Measurements from ENCODE around the gene PRAMEF33.
"Not testable (repeated sequence)": the region's sequence is repeated elsewhere in the genome, so short reads cannot be mapped to it uniquely, and the experiment has no call there.

DNA sequence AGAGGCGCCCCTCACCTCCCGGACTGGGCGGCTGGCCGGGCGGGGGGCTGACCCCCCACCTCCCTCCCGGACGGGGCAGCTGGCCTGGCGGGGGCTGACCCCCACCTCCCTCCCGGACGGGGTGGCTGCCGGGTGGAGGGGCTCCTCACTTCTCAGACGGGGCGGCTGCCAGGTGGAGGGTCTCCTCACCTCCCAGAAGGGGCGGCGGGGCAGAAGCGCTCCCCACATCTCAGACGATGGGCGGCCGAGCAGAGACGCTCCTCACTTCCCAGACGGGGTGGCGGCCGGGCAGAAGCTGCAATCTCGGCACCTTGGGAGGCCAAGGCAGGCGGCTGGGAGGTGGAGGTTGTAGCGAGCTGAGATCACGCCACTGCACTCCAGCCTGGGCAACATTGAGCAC is 4.6 kb upstream of the PRAMEF33 start:
- TF ChIP-seq, protein P1, sequence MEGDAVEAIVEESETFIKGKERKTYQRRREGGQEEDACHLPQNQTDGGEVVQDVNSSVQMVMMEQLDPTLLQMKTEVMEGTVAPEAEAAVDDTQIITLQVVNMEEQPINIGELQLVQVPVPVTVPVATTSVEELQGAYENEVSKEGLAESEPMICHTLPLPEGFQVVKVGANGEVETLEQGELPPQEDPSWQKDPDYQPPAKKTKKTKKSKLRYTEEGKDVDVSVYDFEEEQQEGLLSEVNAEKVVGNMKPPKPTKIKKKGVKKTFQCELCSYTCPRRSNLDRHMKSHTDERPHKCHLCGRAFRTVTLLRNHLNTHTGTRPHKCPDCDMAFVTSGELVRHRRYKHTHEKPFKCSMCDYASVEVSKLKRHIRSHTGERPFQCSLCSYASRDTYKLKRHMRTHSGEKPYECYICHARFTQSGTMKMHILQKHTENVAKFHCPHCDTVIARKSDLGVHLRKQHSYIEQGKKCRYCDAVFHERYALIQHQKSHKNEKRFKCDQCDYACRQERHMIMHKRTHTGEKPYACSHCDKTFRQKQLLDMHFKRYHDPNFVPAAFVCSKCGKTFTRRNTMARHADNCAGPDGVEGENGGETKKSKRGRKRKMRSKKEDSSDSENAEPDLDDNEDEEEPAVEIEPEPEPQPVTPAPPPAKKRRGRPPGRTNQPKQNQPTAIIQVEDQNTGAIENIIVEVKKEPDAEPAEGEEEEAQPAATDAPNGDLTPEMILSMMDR (IDR thresholded peaks at IDR 0.05; ENCODE audit: low read depth, low read length), result not testable (repeated sequence)
- TF ChIP-seq EZH2phosphoT487 (IDR thresholded peaks at IDR 0.05; ENCODE audit: low read depth), result not testable (repeated sequence)
